ENCODE measurements around the gene CYS1. TPM values are rescaled to one million over a fixed set of nuclear protein-coding genes. Genes with fewer than 3 reads are reported as not detected.

The CYS1 gene
- total and polyA plus RNA-seq, 2 of the 13 experiments (the other 11 are each of a cell fraction or from before 2014, with no cell fraction given), result 0.04 TPM; not detected in 1

GRCh38 chr2:10120877-10121574, 40.8 kb upstream of the CYS1 start:
- ChIA-PET POLR2A (interaction anchor here (0.8 to 1.1 kb wide), 2 partner anchors 277 to 328 kb away, joined by 3 read pairs; partner anchors contain the start of gene TAF1B), CTCF (ENCODE audit: low intra/inter-chr PET ratio, low total read pairs) (no interaction called here)
- Histone ChIP-seq H3K27me3 (ENCODE audit: control insufficient read depth in 1 of 2, insufficient read depth in 2 of 2, low read length in 2 of 2) (no peaks in the 10 kb centered on the region), H2AFZ (ENCODE audit: low read length) (no peak overlapping the region), H3K4me3 (replicated peaks in 1 of 3; ENCODE audit: insufficient read depth in 1 of 3, low read depth in 2 of 3, low read length in 3 of 3) (peak overlapping the region; percentile 70 to 99 (median 93)), H3K4me2 (ENCODE audit: low read depth, low read length) (peak overlapping the region; percentile 98), H3K27ac (ENCODE audit: extremely low read length, insufficient read depth, low read length) (peak overlapping the region; percentile 92), H3K36me3 (replicated peaks in 1 of 2; ENCODE audit: control insufficient read depth in 1 of 2, insufficient read depth in 2 of 2, low read length in 2 of 2) (peaks cover 4 to 11% of the 10 kb centered on the region in 2 experiments), H3K4me1 (ENCODE audit: insufficient read depth, low read length) (peaks cover 65% of the 10 kb centered on the region), H4K20me1 (ENCODE audit: insufficient read depth, low read length) (no peaks in the 10 kb centered on the region), H3K79me2 (ENCODE audit: insufficient read depth, low read length) (peaks cover 40% of the 10 kb centered on the region), H3K9ac (ENCODE audit: insufficient read depth, low read depth, low read length) (peak overlapping the region; percentile 93), H3K9me3 (ENCODE audit: low read length) (no peaks in the 10 kb centered on the region)
- ATAC-seq (no peak), DNase-seq (ENCODE audit: low spot score) (peak; percentile 72), FAIRE-seq (no peak)
- WGBS (ENCODE audit: low lambda C conversion rate), result 3% methylated on average over 13 of the region's 13 CpGs
- intact Hi-C loops (cut with micrococcal nuclease; ENCODE audit: unreplicated experiment), result loop anchor here (1.0 to 10.0 kb wide), 4 partner anchors 49 to 284 kb away; partner anchors contain the start of gene GRHL1
- in situ Hi-C loops (cut with HindIII; ENCODE audit: extremely low pct_ligation_motif_present, low pct_unique_long_range_greater_than_20kb), result loop anchor here (5.0 kb wide), 1 partner anchor 316 kb away; no protein-coding TSS in a partner anchor
- no TSS peak for BruUV-seq (replicated peaks)
- TF ChIP-seq LCORL (IDR thresholded peaks at IDR 0.05) (no peak), LCORL (CRISPR knock-in tag; IDR thresholded peaks at IDR 0.05) (no peak), TBX3 (IDR thresholded peaks at IDR 0.05; ENCODE audit: borderline replicate concordance) (no peak), NCOR1 (IDR thresholded peaks at IDR 0.05; ENCODE audit: borderline replicate concordance, low read length) (no peak), ZNF264 (CRISPR knock-in tag; IDR thresholded peaks at IDR 0.05) (0 out of 2 replicates have a peak, but pooled peaks have one; percentile 18), ATF2 (CRISPR knock-in tag; IDR thresholded peaks at IDR 0.05) (no peak; the same call in 1 of the 2 replicates), NCOA5 (CRISPR knock-in tag; IDR thresholded peaks at IDR 0.05) (no peak), ZNF781 (CRISPR knock-in tag; IDR thresholded peaks at IDR 0.05; ENCODE audit: borderline replicate concordance, not compliant biosample characterization) (no peak), ZNF503 (CRISPR knock-in tag; IDR thresholded peaks at IDR 0.05) (peak; percentile 9; the same call in 1 of the 2 replicates), ZNF691 (CRISPR knock-in tag; IDR thresholded peaks at IDR 0.05; ENCODE audit: borderline replicate concordance, low read depth) (no peak), ZSCAN5A (CRISPR knock-in tag; IDR thresholded peaks at IDR 0.05; ENCODE audit: borderline replicate concordance) (no peak), DNMT1 (CRISPR knock-in tag; IDR thresholded peaks at IDR 0.05) (0 out of 2 replicates have a peak, but pooled peaks have one; percentile 6), KDM5B (CRISPR knock-in tag; IDR thresholded peaks at IDR 0.05; ENCODE audit: borderline replicate concordance) (no peak), SRSF4 (IDR thresholded peaks at IDR 0.05; ENCODE audit: low read depth, low read length, poor library complexity, severe bottlenecking) (peak; percentile 12), ASH2L (IDR thresholded peaks at IDR 0.05; ENCODE audit: insufficient read length, low read depth, low read length) (peak; percentile 4), CREM (IDR thresholded peaks at IDR 0.05) (peak; percentile 0; the same call in 1 of the 2 replicates), CREM (CRISPR knock-in tag; IDR thresholded peaks at IDR 0.05) (no peak)

Measured in HepG2 (cell line).